Keratinocyte (primary cell): Measurements from ENCODE around the gene UPK1A.

Source experiments
- EZH2 ChIP-seq: IDR thresholded peaks from one replicate; pipeline ENCODE4 v1.6.1; 2012; ENCODE audit warnings: inconsistent platforms, mild to moderate bottlenecking, low read length, moderate library complexity
- TF ChIP-seq, protein P1 (sequence below), 3 experiments: IDR thresholded peaks in 1 of 3; conservative IDR thresholded peaks in 1 of 3; optimal IDR thresholded peaks in 1 of 3; 2 replicates in 2 of 3; 3 replicates in 1 of 3; pipeline versions ENCODE3 to v1.5.1; 2011; ENCODE audit warnings: low read length in 3 of 3, mild to moderate bottlenecking in 3 of 3, moderate library complexity in 2 of 3, control low read depth in 1 of 3, inconsistent platforms in 1 of 3; ENCODE audit not compliant: insufficient read depth in 2 of 3; ENCODE audit errors: extremely low read depth in 1 of 3

DNA sequence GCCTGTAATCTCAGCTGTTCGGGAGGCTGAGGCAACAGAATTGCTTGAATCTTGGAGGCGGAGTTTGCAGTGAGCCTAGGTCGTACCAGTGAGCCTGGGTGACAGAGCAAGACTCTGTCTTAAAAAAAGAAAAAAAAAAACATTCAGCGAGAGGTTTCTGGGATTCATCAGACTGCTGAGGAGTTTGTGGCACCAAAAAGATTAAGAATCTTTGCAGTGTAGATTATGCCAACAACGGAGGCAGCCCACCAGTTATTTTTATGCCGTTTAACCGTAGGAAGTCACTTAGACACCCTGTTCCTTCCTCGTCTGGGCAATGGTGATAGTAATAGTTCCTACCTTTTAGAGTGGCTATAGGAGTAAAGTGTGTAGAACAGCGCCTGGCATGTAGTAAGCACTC is 15.7 kb upstream of the UPK1A start:
- TF ChIP-seq, protein P1, sequence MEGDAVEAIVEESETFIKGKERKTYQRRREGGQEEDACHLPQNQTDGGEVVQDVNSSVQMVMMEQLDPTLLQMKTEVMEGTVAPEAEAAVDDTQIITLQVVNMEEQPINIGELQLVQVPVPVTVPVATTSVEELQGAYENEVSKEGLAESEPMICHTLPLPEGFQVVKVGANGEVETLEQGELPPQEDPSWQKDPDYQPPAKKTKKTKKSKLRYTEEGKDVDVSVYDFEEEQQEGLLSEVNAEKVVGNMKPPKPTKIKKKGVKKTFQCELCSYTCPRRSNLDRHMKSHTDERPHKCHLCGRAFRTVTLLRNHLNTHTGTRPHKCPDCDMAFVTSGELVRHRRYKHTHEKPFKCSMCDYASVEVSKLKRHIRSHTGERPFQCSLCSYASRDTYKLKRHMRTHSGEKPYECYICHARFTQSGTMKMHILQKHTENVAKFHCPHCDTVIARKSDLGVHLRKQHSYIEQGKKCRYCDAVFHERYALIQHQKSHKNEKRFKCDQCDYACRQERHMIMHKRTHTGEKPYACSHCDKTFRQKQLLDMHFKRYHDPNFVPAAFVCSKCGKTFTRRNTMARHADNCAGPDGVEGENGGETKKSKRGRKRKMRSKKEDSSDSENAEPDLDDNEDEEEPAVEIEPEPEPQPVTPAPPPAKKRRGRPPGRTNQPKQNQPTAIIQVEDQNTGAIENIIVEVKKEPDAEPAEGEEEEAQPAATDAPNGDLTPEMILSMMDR (optimal IDR thresholded peaks at IDR 0.05 in 1 of 3, IDR thresholded peaks at IDR 0.05 in 1 of 3, conservative IDR thresholded peaks at IDR 0.05 in 1 of 3; ENCODE audit: extremely low read depth in 1 of 3, insufficient read depth in 2 of 3, low read length in 3 of 3) = no peak
- no peak for TF ChIP-seq EZH2
